GM19240 (cell line): ENCODE results near the gene ANXA8L1.
"Not testable (repeated sequence)": the region's sequence is repeated elsewhere in the genome, so short reads cannot be mapped to it uniquely, and the experiment has no call there.

ENCODE experiments used
- DNase-seq: peaks from one replicate; pipeline ENCODE4 v3.0.0; 2011; ENCODE audit warnings: low spot score; ENCODE audit not compliant: insufficient read length

Gene ANXA8L1

DNA sequence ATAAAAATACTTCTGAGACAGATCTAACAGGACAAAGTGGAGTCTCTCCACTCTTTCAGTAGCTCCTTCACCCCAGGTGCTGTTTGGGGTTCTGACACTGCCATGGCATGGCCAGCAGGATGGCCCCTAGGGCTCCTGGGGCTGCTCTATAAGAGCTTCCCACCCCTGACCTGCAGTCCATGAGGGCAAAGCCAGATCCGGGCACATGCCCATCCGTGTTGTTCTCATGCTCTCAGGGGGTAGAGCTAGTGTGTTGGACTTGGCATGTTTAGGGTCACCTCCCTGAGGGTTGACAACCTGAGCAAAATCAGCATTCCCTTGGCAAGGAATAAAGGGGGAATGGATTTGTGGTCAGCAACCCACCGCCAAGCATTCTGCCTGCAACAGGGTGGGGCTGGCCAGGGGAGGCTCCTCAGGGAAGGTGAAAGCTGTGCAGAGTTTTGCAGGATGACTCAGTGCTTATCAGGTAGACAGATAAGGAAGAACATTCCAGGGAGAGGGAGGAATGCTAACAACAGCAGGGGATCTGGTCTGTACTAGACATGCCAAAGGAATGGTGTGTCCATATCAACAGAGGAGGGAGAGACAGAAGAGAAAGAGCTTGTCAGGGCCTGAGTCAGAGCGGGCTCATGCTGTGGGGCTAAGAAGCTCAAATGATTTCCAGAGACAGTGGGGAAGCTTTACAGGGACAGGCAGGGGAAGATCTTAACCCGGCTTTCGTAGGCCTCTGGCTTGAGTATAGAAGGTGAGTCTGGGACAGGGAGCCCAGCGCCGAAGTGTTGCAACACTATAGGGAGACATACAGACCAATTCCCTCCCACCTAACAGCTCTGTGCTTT is 21.1 kb downstream of the ANXA8L1 start:
- DNase-seq = not testable (repeated sequence)

DNA sequence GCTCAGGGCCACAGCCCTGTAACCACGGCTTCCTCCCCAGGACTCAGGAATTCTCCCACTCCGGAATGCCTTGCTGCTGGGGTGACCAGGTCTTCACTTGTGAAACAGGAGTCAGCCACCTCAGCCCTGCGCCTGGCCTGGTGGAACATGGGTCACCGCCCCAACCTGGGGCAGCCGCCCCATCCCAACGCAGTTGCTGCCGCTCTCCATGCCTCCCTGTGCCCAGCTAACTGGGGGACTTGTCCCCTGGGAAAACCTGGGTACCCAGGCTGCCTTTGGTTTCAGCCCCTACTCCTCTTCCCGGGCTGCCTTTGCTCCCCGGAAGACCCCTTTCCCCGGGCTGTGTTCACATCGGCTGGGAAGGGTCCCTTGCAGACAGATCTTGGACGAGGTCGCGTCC is 22.2 kb downstream of the ANXA8L1 start:
- DNase-seq = not testable (repeated sequence)

DNA sequence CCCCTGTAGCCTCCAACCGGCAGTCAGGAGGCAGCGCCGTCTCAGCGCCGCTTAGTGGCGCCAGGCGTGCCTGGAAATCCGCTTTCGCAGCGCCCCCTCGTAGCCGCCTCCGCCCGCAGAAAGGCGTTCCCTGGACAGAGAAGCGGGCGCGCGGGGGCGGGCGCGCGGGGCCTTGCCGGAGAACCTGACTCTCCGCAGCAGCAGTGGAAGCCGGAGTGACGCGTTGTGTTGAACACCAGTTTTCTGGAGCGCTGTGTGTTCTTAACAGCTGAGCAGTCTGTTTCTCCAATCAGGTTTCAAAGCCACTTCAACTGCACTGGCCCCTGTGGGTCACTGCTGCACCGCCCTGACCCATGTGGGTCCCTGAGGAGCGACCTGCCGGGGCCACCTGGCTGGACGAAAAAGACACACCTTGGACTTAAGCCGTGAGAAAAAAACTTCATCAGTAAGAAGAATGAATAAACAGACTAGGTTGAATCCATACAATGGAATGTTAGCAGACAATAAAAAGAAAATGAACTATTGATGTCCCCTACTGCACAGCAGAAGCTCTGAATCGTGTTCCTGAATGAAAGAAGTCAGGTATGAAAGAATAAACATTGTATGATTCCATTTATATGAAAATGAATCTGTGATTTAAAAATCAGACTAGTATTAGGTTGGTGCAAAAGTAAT is 22.8 kb downstream of the ANXA8L1 start:
- DNase-seq = not testable (repeated sequence)

DNA sequence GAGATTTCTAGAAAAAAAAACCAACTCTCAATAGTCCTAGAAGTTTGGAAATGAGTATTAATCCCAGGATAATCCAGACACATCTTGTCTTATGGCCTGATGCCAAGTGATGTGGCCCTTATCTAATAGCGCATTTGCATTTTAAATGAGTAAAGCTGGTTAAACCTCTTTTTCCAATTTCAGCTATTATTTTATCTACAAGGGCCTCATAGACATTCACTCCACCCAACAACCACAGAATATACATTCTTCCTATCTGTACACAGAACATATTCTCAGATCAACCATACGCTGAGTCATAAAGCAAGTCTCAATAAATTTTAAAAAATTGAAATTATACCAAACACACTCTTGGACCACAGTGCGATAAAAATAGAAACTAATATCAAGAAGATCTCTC is 34.0 kb downstream of the ANXA8L1 start:
- not testable (repeated sequence) for DNase-seq

DNA sequence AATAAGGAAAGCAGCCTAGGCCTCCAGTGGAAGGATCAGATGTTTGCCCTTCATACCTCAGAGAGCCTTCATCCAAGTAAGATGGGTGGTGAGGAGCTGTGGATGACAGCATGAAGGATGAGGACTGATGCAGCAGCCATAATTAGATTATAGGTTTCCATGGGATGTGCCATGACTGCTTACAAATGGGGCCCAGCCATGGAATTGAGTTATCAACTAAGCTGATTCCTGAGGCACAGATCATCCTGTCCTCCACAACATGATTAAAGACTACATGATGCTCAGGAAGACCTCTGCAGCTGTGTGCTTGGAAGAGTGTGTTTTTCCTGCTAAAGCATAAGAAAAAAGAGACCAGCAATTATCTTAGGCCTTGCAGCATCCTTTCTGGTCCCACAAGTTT is 35.5 kb downstream of the ANXA8L1 start:
- DNase-seq = not testable (repeated sequence)

DNA sequence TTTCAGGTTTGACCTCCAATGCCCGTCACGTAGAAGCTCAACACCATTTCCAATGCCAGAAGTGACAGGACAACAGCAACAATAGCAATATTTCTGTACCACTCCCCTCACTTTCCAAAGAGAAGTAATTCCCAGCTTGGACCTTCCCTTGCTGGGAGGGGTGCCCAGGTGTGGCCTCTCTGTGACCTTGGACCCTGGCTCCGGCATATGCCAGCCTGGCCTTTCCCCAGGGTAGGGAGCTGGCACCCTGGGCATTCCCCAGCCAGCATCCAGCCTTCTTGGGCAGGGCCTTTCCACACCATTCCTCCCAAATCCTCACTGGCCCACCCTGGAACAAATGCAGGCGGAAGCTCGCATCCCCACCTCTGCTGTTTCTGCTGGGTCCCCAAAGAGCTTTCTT is 37.1 kb downstream of the ANXA8L1 start:
- not testable (repeated sequence) for DNase-seq

DNA sequence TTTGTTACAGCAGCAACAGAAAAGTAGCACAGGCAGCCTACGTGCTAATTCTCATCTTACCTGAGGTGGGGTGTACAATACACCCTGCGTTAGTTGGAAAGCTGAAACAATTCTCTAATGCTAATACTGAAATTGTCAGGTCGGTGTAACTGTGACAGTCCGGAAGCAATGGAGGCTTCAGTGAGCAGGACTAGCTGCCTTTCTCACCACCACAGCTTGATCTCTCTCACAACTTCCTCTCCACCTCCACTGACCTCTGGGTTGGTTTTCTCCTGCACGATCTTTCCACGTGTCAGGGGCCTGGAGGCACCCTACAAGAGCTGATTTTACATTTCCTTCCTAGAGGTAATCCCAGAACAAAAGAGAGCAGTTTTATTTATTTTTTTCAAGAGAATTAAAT is 39.7 kb downstream of the ANXA8L1 start:
- DNase-seq = not testable (repeated sequence)

DNA sequence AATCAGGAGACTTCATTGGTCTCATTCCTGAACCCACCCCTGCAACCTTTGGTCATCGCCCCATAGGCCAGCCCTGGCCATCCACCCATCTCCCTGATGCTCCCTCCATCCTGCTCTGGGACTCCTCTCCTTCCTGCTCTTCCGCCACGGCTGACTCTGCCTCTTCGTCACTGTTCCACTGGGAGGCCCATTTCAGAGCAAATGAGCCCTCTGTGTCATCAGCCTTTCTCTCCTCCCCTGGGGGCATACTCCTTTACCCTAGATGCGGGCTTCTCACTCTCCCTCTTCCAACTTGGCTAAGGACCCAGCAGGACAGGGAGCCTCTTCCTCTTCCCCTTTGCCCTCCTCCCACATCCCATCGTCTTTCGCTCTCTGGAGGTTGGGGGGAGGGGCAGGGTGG is 42.7 kb downstream of the ANXA8L1 start:
- not testable (repeated sequence) for DNase-seq

DNA sequence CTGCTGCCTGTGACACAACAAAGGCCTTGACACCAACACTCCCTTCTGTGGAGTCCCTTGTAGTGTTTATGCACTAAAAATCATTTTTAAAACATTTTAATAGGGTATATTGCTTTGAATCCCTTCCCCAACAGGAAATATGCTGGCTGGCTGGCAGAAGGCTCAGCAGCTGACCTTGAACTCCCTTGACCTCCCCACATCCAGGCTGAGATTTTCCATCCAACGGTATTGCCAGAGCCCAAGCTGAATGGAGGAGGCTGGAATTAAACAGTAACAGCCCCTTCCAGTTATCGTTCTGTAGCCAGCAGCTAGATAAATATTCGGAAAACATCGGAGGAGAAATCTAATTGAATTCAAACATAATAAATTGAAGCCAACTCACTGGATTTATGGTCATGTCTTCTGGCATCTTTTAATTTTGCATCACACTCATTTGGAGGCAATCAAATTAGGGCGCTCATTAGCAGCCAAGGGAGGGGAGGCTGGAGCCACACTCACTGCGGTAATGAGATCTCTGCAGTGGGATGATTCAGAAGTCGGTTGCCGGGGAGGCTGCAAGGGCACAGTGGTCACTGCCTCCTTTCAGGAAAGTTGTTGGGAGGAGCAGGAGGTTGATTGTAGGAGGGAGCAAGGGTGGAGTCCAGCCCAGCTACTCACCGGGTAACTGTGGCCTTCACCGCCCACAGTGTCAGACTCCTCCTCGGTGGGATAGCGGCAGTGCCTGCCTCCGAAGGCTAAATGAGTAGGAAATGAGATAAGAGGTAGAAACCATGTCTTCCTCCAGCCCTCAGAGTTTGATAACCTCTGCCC is 44.2 kb downstream of the ANXA8L1 start:
- DNase-seq = not testable (repeated sequence)

DNA sequence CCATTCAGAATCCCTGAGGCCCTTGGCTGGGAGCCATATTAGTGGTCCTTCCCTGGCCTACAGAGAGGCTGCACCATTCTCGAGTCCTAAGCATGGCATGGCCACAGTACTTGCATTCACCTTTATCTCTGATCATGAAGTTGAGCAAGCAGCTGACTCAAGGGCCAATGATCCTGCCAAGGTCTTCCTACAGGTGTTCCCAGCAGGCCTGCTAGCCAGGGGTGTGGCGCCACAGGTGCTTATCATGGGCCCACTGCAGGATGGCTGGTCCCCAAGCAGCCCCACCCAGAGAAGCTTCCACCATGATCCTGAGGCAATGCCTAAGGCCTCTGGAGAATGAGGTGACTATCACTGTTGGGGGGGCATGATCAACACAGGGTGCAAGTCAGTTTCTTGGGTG is 48.0 kb downstream of the ANXA8L1 start:
- DNase-seq = not testable (repeated sequence)

DNA sequence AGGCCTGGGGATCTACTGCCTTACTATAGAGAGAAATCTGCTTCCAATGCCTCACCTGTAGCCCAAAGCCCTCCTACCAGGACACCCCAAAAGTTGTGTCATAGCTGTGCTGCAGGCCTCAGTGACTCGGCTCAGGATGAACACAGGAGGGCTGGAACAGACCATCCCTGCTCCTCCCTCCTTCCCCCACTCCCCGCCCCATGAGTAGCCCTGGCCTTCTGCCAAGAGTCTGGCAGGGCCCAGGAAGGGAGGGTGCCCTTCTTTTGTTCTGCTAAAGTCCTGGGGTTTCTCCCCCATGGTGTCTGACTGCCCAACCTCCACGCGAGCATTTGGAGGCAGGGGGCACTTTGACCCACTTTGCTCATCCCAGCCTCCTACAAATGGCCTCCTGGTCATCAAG is 65.4 kb downstream of the ANXA8L1 start:
- not testable (repeated sequence) for DNase-seq
